GM06990 (cell line): ENCODE data around the gene ATF1.

Experiments
- DNase-seq: peaks from one replicate; pipeline ENCODE4 v3.0.0-alpha.2; 2011; ENCODE audit not compliant: insufficient read length; ENCODE audit errors: extremely low read depth
- H3K27me3 ChIP-seq: replicated peaks from 2 replicates; pipeline ENCODE4 v1.6.0; 2011; ENCODE audit warnings: low read length; ENCODE audit not compliant: control insufficient read depth, insufficient read depth
- H3K36me3 ChIP-seq: 2 replicates; pipeline ENCODE4 v1.5.1; 2011; ENCODE audit warnings: low read length; ENCODE audit not compliant: control insufficient read depth, insufficient read depth
- H3K4me3 ChIP-seq: replicated peaks from 2 replicates; pipeline ENCODE4 v1.5.1; 2011; ENCODE audit warnings: low read depth, mild to moderate bottlenecking, control low read depth, low read length
- TF ChIP-seq, protein P1 (sequence below): IDR thresholded peaks from 2 replicates; pipeline ENCODE4 v1.5.1; 2011; ENCODE audit warnings: low read length, control low read depth, mild to moderate bottlenecking, inconsistent platforms; ENCODE audit not compliant: insufficient read depth, poor library complexity, severe bottlenecking

Gene ATF1

DNA sequence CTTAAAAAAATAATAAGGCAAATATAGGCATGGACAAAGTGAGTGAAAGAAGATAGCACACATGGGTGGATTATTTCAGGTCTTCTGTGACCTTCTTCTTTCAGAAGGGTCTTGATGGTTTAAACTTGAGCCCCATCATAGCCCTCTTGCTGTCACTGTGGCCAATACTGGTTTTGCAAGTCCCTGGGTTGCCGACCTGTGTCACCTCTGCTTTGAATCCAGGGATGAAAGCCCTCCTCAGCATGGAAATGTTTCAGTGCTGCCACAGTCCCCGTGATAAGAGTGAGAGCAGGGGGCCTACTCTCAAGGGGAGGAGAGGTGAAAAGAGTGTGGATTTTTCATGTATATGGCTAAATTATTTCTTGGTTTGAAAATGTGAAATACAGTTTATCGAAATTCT is 30.2 kb upstream of the ATF1 start:
- H3K27me3 ChIP-seq: no peaks in the 10 kb centered on the region

DNA sequence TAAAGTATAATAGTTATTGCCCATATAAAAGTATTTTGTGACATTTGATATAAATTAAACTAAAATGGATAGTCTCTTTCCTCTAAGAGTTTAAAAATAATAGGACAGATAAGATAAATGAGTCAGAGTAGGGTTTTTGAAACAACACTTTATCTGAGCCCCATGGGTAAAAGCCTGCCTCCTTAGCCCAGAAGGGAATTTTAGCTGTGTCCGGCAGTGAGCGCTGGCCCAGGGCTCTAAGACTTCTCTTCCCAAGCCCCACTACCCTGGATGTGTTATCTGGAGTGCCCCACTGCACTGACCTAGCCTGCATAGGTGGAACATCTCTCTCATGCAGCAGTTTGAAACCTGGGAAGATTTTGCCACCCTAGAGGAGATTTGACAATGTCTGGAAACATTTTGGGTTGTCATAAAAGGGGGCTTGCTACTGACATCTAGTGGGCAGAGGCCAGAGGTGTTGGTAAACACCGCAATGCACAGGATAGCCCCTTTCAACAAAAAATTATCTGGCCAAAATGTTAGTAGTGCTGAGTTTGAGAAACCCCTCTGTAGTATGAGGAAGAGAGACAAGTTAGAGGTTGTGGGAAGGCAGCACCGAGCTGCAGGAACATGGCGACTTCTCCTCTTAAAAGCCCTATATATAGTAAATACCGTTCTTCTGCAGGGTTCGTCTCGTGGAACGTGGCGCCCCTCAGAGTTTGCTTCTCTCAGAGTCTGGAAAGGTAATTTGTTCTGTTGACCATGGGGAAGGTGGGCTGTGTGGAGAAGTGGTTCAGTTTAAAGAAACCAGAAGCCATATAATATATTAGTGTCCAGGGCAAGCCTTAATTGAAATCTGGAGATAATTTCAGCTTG is 29.3 kb upstream of the ATF1 start:
- H3K36me3 ChIP-seq: peaks cover 7% of the 10 kb centered on the region
- H3K4me3 ChIP-seq: no peak overlapping the region
- TF ChIP-seq, protein P1, sequence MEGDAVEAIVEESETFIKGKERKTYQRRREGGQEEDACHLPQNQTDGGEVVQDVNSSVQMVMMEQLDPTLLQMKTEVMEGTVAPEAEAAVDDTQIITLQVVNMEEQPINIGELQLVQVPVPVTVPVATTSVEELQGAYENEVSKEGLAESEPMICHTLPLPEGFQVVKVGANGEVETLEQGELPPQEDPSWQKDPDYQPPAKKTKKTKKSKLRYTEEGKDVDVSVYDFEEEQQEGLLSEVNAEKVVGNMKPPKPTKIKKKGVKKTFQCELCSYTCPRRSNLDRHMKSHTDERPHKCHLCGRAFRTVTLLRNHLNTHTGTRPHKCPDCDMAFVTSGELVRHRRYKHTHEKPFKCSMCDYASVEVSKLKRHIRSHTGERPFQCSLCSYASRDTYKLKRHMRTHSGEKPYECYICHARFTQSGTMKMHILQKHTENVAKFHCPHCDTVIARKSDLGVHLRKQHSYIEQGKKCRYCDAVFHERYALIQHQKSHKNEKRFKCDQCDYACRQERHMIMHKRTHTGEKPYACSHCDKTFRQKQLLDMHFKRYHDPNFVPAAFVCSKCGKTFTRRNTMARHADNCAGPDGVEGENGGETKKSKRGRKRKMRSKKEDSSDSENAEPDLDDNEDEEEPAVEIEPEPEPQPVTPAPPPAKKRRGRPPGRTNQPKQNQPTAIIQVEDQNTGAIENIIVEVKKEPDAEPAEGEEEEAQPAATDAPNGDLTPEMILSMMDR: peak; percentile 75
- H3K27me3 ChIP-seq: no peaks in the 10 kb centered on the region
- no peak for DNase-seq

More for the DNA sequence above, 30.2 kb upstream of the ATF1 start:
- no peak for DNase-seq
- Histone ChIP-seq H3K36me3 (peaks cover 6% of the 10 kb centered on the region), H3K4me3 (no peak overlapping the region)
- TF ChIP-seq, protein P1: no peak

DNA sequence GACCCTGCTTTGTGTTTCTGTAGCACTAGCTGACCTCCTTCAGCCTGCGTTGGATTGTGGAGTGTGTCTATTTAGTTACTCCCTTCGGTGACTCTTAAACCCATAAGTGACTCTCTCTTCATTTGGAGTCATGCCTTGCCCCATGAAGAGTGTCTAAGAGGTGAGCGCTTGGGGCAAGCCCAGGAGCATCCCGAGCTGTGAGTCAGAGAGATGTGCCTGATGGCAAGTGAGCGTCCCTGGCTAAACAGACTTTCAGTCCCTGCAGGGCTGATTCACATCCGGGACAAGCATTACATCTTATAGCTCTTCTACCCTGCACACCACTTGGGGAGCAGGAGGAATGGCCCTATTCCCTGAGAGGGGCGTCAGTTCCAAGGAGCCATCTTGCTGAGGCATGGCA is 24.3 kb upstream of the ATF1 start:
- no peak overlapping the region for H3K4me3 ChIP-seq
- DNase-seq: no peak
- TF ChIP-seq, protein P1: no peak
- H3K36me3 ChIP-seq: peaks cover 18% of the 10 kb centered on the region
- H3K27me3 ChIP-seq: no peaks in the 10 kb centered on the region

DNA sequence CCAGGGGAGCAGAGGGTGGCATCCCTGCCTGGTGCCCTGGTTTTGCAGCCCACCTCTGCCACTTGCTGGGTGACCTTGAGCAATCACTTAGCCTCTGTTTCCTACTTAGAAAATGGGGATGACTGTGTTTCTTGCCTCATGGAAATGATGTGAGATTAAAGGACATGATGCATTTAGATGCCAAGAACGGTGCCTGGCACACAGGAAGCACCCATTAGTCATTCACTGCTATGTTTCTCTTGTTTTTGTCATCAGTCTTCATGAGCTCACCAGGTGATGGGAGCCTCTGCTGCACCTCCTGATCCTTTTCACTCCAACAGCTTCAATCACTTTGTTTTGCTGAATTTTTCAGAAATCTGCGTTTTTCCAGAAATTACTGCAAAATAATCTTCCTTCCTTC is 23.6 kb upstream of the ATF1 start:
- Histone ChIP-seq H3K27me3 (no peaks in the 10 kb centered on the region), H3K4me3 (no peak overlapping the region), H3K36me3 (peaks cover 18% of the 10 kb centered on the region)
- DNase-seq: no peak
- TF ChIP-seq, protein P1: no peak

DNA sequence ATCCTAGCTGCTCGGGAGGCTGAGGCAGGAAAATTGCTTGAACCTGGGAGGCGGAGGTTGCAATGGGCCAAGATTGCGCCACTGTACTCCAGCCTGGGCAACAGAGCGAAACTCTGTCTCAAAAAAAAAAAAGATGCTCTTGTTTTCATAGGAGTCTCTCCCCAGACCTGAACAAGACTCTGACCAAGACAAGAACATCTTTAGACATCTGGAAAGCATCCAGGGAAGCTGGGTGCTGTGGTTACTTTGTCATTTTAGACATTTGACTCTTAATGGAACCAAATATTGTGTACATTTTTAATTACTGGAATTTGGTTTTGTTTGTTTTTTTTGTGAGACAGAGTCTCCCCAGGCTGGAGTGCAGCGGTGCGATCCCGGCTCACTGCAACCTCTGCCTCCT is 21.1 kb upstream of the ATF1 start:
- Histone ChIP-seq H3K4me3 (no peak overlapping the region), H3K27me3 (no peaks in the 10 kb centered on the region), H3K36me3 (peaks cover 21% of the 10 kb centered on the region)
- TF ChIP-seq, protein P1: no peak
- no peak for DNase-seq
